AG09319 (cell line): ENCODE results near the gene RIPOR3.

Experiments used
- DNase-seq: peaks from one replicate; pipeline ENCODE4 v3.0.0-alpha.2; 2010; ENCODE audit warnings: low read depth; ENCODE audit errors: extremely low read depth
- CTCF ChIP-seq: IDR thresholded peaks from 2 replicates; pipeline ENCODE4 v1.5.1; 2011; ENCODE audit warnings: low read depth, mild to moderate bottlenecking, inconsistent platforms, low read length, moderate library complexity

The RIPOR3 gene

DNA sequence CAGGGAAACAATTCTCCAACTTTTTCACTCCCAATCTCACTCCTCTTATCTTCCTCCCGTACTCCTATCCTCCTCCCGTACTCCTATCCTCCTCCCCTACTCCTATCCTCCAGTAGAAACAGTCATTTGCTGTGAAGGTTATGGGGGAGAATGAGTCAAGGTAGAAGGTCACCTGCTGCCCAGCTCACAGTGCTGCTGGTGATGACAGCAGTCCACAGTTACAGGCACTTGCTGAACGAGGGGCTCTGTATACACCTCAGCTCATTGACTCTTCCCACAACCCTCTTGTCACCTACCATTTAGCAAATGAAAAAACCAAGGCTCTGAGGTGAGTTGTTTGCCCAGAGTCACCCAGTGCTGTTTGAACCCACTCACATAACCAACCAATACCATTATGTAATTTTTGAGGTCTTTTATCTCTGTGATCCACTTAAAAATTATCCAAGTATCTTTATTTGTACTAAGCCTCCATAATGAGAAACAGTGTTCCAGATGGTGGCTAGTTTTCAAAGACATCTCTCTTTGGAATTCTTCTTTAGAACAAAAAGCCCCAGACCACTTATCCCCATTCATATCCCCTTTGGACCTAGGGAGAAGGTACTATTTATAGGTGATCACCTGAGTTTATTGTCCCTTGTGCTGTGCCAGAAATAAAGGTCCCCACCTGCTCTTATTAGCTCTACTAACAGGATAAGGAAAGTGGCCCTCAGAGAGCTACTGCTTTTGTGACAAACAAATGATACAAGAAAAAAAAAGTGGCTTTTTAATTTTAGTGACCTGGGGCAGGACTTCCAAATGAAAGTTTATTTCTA lies 128.0 kb downstream of the RIPOR3 start:
- no peak for DNase-seq
- no peak for TF ChIP-seq CTCF

DNA sequence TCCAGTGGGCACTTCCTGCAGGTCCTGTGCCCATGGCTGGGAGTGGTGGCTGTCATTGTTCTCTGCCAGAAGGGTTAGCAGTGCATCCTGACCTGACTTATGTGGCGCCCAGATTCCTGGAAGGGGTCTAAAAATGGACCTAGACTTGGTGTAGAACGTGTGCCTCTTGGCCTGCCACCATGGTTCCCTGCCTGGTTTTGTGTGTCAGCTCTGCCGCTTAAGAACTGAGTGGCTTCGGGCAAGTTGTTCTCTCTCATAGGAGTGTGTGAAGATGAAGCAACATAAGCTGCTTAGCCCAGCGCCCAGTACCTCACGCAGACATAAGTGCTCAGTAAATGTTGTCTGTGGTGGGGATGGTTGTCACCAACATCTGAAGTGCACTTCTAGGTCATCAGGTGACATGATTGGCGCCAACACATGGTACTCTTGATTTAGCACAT lies 129.1 kb downstream of the RIPOR3 start:
- no peak for TF ChIP-seq CTCF
- DNase-seq = no peak

GRCh38 chr20:50561379-50562078 lies 129.8 kb downstream of the RIPOR3 start:
- no peak for TF ChIP-seq CTCF
- peak; percentile 69 for DNase-seq

GRCh38 chr20:50560867-50561266 lies 130.5 kb downstream of the RIPOR3 start:
- no peak for TF ChIP-seq CTCF
- no peak for DNase-seq

DNA sequence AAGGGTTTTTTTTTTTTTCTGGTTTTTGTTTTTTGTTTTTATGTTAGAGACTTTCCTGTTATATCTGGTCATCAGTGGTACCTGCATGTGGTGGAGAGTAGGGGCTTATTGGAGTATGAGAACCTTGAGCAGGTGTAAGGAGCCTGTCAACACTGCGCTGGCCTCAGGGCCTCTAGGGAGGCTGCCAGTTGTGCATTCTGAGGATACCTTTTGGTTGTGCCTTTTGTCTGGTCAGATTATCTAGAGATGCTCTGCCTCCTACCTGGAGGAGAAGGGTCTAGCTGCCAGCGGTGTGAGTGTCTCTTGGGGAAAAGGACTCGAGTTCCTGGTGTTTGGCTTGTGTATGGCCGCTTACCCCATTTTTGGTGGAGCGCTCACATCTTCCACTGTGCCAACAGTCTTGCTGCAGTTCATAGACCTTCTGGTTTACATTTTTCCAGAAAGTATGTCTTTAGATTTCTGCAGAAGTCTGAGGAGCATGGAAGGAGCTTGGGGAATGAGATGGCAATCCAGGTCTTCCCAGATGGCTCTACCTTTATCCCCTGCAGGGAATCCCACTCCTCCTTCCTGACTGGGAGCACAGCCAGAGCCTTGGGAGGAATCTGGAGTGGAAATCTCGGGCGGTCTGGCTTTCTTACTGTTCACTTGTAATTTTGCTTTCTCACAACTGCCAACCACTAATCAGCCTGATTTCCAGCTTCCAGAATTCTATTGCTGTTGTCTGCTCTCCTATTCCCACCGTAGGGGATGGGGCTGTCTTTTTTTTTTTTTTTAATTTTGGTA lies 131.3 kb downstream of the RIPOR3 start:
- DNase-seq = no peak
- TF ChIP-seq CTCF = no peak

GRCh38 chr20:50559149-50559548 lies 132.2 kb downstream of the RIPOR3 start:
- no peak for DNase-seq
- no peak for TF ChIP-seq CTCF
